NCI-H345 treated with DMSO at 0.1 percent for 48 hours (cell line): ENCODE data around the gene SDHC.
"Not testable (repeated sequence)": the region's sequence is repeated elsewhere in the genome, so short reads cannot be mapped to it uniquely, and the experiment has no call there.

Source experiments
- DNase-seq: peaks from one replicate; lab custom pipeline; 2025; ENCODE audit not compliant: unreplicated experiment; lab: John Stamatoyannopoulos, UW

The SDHC gene

GRCh38 chr1:161382214-161383019, 68.2 kb downstream of the SDHC start:
- DNase-seq, result peak; percentile 70

- no peak for DNase-seq
Observed at GRCh38 chr1:161388639-161389038, 74.5 kb downstream of the SDHC start.

- DNase-seq, result not testable (repeated sequence)
Observed at GRCh38 chr1:161389158-161389557, 75.0 kb downstream of the SDHC start.

GRCh38 chr1:161389691-161390558, 75.7 kb downstream of the SDHC start:
- peak; percentile 88 for DNase-seq

- no peak for DNase-seq
Observed at GRCh38 chr1:161390559-161390858, 76.3 kb downstream of the SDHC start.

GRCh38 chr1:161391136-161391535, 77.0 kb downstream of the SDHC start:
- DNase-seq, result not testable (repeated sequence)

GRCh38 chr1:161391611-161392010, 77.4 kb downstream of the SDHC start:
- no peak for DNase-seq

GRCh38 chr1:161393151-161393550, 79.0 kb downstream of the SDHC start:
- DNase-seq, result no peak

- not testable (repeated sequence) for DNase-seq
Observed at GRCh38 chr1:161397038-161397437, 82.9 kb downstream of the SDHC start.

GRCh38 chr1:161398900-161399256, 84.7 kb downstream of the SDHC start:
- no peak for DNase-seq

- peak; percentile 75 for DNase-seq
Observed at GRCh38 chr1:161399257-161399998, 85.2 kb downstream of the SDHC start.

GRCh38 chr1:161402446-161402845, 88.3 kb downstream of the SDHC start:
- DNase-seq, result no peak

- DNase-seq, result no peak
Observed at GRCh38 chr1:161404051-161404597, 89.9 kb downstream of the SDHC start.

GRCh38 chr1:161406551-161406950, 92.4 kb downstream of the SDHC start:
- DNase-seq, result not testable (repeated sequence)

GRCh38 chr1:161407451-161407985, 93.3 kb downstream of the SDHC start:
- no peak for DNase-seq

GRCh38 chr1:161408429-161409052, 94.4 kb downstream of the SDHC start:
- DNase-seq, result no peak

GRCh38 chr1:161409848-161410635, 95.9 kb downstream of the SDHC start:
- not testable (repeated sequence) for DNase-seq

- not testable (repeated sequence) for DNase-seq
Observed at GRCh38 chr1:161410636-161410970, 96.4 kb downstream of the SDHC start.
